ENCODE measurements around the gene OSCAR. TPM values are rescaled to one million over a fixed set of nuclear protein-coding genes. Genes with fewer than 3 reads are reported as not detected.
"Not testable (repeated sequence)": the region's sequence is repeated elsewhere in the genome, so short reads cannot be mapped to it uniquely, and the experiment has no call there.

OSCAR gene
- polyA plus RNA-seq, 10 donors = 0.11 to 0.54 (median 0.43) TPM

DNA sequence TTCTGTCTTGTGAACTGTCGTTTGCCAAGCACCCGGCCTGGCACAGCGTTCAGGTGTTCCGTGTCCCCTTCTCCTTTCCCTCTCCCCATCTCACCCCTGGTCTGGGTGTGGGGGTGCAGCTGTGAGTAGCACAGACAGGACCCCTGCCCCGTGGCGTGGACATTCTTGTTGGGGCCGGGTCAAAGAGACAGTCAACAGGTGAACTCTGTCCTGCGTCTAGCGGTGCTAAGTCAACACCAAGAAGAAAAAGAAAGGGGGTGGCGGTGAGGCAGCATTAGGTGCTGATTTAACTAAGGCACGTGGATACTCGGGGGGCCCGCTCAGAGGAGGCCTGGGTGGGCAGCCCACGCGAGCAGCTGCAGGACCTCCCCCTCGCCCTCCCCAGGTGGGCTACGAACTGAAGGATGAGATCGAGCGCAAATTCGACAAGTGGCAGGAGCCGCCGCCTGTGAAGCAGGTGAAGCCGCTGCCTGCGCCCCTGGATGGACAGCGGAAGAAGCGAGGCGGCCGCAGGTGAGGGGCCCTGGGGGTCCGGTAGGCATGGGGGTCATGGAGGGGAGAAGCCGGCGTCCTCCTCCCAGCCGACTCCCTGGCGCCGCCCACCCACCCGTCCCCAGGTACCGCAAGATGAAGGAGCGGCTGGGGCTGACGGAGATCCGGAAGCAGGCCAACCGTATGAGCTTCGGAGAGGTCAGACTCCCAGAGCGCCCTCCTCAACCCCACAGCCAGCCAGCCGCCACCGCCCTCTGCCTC lies 27.3 kb upstream of the OSCAR start:
- no peak for DNase-seq

DNA sequence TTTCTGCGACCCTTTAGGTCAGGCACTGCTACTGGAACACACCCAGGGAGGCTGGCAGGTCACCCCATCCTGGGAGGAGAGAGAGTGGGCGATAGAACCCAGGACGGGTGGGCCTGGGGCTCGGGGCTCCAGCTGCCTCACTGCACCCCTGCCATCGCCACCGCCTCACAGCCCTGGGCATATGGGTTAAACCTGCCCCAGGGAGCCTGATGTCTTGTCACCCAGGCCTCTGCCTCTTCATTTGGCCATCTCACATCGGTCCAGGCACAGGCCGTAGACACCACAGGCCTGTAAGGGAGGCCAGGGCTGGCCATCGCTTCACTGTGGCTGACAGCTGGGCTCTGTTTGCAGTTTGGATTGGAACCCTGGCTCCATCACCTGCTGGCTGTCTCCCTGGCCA lies 25.1 kb upstream of the OSCAR start:
- DNase-seq = no peak

DNA sequence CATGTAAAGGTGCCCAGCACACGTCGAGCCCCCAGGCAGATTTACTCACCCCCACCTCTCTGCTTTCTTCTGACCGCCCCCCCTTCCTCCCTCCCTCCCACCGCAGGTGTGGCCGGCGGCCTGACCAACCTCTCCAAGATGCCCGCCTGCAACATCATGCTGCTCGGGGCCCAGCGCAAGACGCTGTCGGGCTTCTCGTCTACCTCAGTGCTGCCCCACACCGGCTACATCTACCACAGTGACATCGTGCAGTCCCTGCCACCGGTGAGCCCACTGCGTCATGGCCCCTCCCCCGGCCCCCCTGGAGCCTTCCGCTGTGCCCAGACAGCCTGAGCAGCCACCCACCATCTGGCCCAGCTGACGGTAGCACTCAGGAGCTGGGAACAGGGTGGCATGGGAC lies 23.8 kb upstream of the OSCAR start:
- no peak for DNase-seq

DNA sequence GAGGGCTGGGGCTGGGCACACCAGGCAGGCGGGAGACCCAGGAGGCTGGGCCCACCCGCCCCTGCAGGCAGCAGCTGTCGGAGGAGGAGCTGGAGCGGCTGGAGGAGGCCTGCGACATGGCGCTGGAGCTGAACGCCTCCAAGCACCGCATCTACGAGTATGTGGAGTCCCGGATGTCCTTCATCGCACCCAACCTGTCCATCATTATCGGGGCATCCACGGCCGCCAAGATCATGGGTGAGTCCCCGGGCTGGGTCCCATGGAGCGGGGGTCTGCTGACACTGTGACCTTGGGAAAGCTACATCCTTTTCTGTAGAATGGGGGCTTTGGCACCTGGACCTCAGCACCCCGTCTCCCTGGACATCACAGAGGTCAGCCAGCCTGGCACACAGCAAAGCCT lies 23.1 kb upstream of the OSCAR start:
- DNase-seq = no peak

DNA sequence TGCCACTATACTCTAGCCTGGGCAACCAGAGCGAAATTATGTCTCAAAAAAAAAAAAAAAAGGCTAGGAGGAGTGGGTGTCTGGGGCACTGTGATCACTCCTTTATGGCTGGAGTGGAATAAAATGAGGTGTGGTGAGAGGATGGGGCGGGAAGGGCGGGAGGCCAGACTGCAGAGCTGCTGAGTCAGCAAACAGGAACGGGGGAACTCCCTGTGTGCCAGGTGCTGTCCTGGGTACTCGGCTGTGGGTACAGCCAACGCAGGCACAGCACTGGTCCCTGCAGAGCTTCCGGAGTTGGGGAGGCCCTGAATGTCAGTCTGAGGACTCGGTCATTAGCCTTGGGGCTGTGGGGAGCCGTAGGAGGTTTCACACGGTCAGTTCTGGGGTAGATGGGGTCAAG lies 20.7 kb upstream of the OSCAR start:
- no peak for DNase-seq

DNA sequence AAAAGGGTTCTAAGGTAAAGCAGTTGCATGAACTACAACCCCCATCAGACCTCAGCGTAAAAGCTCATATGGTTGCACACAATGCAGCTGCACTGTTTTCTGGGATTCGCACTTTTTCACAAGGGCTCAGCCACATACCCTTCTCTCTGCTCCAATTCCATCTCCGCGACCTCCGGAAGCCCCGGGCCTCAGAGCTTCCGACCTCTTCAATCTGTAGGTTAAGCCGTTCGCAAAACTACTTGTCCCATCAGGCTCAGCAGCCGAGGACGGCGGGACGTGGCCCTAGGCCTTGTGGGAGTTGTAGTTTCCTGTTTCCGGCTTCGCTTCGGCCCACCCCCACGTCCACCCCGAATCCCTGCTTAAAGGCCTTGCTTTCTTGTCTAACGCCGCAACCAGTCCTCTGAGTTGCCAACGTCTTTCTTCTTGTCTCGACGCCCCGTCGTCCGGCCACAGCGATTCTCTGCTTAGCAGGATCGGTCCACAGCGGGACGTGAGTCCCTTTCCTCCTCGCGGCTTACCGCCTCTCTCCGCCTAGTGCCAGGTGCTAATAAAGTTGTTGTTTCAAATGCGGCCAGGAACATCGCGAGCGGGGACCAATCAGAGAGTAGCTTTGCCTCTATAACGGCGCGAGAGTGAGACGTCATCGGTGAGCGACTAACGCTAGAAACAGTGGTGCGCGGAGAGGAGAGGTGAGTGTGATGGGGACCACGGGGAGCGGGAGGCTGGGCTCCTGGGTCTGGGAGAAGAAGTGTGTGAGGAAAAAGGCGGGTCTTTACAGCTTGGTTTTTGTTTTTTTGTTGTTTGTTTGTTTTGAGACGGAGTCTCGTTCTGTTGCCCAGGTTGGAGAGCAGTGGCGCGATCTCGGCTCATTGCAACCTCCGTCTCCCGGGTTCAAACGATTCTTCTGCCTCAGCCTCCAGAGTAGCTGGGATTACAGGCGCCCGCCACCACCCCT lies 14.8 kb upstream of the OSCAR start, which contains the start of the genes PRPF31 and TFPT:
TSS of gene PRPF31 (plus strand) at position 646 of the 955 bp plus-strand sequence. CDS start 2,525 bp downstream, outside the sequence.
TSS of gene TFPT (minus strand) at position 549 of the 955 bp plus-strand sequence. CDS start at position 161, 388 bp downstream.
- peak; percentile 98 to 100 (median 99) for DNase-seq

DNA sequence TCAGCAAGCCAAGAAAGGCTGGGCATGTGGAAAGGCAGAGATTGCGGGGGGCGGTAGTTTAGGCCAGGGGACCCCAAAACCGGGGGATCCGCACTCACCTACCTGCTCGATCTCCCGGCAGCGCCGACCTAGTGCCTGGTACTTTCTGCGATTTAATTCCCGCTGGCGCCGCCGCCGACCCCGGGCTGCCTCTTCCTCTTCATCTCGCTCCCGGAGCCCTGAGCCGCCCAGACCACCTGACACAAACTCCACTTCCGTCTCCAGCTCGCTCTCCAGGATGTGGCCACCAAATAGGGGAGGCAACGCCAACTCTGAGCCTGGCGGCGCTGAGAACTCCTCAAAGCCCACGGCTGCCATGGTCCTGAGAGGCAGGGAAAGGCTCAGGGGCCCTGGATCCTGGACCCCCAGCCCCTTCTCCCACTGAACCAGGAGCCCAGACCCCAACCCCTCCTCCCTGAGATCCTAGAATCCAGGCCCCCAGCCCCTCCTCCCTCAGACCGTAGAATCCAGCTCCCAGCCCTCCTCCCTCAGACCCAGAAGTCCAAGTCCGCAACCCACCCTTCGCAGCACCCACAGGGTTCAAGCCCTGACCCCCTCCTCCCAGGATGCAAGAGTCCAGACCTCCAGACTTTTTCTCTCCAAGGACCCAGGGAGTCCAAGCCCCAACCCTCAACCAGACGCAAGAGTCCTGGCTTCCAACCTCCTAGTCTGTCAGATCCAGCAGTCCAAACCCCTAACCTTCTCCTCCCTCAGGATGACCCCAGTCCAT lies 13.9 kb upstream of the OSCAR start:
- peak in 1 of 3 donors; percentile 29 for DNase-seq

DNA sequence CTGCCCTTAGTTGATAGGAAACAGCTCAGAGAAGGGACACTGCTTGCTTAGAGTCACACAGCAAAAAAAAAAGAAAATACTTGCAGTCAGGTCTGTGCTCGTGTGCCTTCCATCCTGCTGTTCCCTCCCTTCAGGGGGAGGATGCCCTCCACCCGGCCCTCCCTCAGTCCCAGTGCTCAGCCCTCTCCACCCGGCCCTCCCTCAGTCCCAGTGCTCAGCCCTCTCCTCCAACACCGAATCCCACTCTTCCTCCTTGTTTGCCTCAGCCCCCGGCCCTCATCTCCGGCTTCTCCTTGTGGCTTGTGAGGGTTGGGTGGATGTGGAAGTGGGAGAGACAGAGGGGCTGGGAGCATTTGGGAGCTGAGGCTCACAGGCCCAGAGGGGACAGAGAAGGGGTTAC lies 9.0 kb upstream of the OSCAR start:
- no peak for DNase-seq

DNA sequence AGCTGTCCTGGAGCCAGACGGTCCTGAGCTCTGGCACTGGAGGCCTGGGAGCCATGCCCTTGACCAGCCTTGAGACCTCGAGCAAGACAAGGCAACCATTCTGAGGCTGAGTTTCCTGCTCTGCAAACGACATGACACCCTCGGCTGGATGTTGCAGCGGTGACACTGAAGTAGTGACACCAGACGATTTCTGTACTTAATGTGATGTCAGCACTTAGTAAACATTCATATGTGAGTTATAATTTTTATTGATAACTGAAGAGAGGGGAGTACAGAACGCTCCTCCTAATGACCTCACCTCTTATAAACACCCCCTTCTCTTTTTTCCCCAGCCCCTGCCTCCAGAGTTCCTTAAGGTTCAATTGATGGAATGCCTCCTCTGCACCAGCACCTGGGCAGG lies 7.9 kb upstream of the OSCAR start:
- no peak for DNase-seq

DNA sequence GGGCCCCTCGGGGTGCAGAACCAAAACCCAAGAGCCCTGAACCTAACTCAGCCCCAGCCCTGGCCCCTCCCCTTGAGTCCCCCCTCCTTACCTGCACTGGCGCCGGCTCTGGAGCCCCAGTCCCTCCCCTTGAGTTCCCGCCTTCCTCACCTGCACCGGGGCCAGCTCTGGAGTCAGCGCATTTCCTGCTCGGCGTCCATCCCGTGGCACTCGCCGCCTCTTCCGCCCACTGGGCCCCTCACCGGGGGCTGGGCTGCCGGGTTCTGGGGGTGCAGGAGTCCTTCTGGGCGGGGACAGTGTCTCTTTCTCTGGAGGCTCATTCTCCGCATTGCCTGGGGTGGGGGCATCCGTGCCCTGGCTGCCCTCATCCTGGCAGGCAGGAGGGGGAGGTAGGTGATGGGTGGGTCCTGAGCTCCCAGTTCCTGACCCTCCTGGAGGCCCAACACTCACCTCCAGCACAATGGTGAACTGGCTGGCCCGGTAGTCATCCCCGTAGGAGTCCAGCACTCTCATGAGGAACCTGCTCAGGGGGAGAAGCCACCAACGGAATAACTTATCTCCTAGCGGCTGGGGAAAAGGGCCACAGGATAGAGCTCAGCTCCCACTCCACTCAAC lies 7.4 kb upstream of the OSCAR start:
- no peak for DNase-seq

DNA sequence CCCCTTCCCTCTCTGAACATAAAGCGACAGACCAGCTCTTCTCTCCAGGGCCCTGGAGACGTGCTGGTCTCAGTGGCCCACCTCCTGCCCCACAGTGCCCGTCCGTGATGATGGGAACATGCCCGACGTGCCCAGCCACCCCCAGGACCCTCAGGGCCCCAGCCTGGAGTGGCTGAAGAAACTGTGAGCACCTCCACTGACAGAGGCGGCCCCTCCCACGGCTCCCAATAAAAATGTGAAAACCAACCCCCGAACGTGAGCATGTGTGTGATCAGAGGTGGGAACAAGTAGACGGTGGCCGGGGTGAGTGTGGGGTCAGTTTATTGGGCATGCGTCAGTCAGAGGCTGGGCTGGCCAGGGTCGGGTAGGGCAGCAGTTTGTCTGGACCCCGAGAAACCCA lies 6.1 kb upstream of the OSCAR start:
- no peak for DNase-seq

DNA sequence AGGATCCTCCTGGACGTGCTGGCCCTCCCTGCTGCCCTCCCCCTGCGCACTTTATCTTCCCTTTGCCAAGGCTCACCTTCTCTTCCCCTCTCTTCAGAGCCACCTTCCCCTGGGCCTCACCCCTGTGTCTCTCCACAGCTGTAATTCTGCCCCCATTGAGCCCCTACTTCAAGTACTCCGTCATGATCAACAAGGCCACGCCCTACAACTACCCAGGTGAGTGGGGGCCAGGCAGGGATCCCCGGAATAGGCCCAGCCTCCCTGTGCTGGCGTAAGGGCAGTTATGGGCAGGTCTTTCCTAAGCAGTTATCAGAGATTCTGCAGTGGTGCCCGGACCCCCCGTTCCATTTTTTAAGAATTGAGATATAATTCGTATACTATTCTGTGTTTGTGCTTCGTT lies 5.2 kb upstream of the OSCAR start:
- DNase-seq = no peak

DNA sequence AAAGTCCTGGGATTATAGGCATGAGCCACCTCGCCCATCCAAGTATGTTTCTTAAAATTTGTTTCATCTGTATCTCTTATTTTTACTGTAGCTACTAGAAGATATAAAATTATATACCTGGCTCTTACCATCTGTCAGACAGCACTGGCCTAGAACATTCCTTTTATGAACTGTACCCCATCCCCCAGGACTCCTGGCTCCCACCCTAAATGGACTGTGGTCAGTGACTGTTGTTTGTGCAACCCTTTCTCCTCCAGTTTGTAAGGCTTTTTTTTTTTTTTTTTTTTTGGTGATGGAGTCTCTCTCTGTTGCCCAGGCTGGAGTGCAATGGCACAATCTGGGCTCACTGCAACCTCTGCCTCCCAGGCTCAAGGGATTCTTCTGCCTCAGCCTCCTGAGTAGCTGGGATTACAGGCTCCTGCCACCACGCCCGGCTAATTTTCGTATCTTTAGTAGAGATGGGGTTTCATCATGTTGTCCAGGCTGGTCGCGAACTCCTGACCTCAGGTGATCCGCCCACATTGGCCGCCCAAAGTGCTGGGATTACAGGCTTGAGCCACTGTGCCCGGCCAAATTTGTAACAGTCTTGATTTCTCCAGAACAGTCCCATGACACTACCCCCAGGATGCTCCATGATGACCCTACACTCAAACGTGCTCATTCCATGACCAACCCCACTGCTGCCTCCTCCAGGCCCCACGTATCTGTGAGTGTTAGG lies 4.6 kb upstream of the OSCAR start:
- DNase-seq = no peak

DNA sequence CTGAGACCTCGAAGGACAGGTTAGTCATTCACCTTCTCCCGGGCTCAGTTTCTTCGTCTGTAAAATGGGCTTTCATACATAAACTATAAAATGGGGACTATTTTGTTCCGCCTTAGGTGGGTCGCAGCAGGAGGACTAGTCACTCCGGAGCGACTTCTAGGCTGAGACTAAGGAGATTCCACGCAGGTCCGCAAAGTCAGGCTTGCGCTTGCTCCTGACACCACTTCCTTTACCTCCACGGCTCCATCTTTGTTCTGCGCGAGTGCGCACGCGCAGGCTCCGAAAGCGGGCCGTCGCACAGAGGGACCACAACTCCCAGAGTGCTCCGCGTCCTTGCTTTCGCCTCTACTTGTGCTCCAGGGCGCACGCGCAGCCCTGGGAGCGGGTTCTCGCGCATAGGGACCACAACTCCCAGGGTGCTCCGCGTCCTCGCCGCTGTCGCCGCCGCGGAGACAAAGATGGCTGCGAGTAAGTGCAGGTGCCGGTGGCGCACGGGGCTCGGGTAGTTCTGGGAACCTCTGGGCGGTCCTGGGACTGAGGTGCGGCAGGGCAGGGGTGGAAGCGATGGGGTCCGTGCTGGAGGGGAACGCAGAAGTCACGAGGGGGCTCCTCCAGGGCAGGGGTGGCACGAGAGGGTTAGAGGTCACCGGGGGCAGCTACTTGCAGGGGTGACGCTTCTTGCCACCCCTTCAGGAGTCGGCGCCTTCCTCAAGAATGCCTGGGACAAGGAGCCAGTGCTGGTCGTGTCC lies 2.0 kb upstream of the OSCAR start, which contains the start of gene NDUFA3:
TSS of gene NDUFA3 (plus strand) at position 435 of the 749 bp plus-strand sequence. CDS start at position 459, 24 bp downstream.
- DNase-seq = peak; percentile 99 to 100 (median 100)

DNA sequence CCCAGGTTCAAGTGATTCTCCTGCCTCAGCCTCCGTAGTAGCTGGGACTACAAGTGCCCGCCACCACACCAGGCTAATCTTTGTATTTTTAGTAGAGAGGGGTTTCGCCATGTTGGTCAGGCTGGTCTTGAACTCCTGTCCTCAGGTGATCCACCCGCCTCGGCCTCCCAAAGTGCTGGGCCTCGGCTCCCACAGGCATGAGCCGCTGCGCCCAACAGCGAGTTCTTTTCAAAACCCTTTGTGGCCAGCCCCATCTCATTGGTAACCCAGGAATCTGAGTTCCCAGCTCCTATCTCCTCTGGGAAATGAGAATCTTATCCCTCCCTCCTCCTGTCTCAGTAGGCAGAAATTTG lies 724 bp downstream of the OSCAR start:
- DNase-seq = not testable (repeated sequence)

DNA sequence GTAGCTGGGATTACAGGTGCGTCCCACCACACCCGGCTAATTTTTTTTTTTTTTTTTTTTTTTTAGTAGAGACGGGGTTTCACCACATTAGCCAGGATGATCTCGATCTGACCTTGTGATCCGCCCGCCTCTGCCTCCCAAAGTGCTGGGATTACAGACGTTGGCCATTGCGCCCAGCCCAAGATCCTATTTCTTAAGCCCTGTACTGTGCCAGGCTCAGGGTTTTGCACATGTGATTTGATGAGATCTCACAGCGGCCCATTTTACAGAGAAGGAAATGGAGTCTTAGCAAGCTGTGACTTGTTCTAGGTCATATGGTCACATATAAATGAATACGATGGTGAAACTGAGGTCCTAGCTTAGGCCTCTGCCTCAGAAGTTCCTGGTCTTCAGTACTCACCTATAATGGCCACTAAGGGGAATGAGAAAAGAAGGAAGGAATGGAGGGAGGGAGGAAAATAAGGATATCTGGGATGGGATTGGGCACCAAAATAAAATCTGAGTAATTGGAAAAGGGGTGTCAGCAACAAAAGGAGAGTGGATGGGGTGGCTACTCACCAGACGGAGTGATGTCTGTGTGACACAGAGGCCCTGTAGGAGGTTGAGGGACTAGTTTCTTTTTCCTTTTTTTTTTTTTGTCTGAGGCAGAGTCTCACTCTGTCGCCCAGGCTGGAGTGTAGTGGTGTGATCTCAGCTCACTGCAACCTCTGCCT lies 1.3 kb downstream of the OSCAR start:
- DNase-seq = no peak

DNA sequence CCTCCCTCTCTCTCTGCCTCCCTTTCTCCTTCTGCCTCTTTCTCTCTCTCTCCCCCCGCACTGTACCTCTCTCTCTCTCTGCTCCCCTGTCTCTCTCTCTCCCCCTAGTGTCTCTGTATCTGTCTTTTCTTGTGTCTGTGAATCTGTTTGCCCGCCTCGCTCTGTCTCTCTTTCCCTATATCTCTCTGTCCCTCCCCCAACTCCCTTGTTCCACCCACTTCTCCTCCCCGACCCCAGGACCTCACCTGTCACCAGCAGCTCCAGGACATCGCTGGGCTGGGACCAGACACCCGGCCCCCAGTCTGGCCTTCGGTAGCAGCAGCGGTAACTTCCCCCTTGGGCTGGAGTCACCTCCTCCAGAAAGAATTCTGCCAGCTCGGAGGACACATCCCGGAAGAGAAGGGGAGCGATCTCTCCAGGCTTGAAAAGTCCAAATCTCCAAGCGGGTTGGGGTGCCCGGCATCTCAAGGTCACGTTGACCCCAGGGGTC lies 3.9 kb downstream of the OSCAR start:
- peak in 1 of 3 donors; percentile 39 for DNase-seq

DNA sequence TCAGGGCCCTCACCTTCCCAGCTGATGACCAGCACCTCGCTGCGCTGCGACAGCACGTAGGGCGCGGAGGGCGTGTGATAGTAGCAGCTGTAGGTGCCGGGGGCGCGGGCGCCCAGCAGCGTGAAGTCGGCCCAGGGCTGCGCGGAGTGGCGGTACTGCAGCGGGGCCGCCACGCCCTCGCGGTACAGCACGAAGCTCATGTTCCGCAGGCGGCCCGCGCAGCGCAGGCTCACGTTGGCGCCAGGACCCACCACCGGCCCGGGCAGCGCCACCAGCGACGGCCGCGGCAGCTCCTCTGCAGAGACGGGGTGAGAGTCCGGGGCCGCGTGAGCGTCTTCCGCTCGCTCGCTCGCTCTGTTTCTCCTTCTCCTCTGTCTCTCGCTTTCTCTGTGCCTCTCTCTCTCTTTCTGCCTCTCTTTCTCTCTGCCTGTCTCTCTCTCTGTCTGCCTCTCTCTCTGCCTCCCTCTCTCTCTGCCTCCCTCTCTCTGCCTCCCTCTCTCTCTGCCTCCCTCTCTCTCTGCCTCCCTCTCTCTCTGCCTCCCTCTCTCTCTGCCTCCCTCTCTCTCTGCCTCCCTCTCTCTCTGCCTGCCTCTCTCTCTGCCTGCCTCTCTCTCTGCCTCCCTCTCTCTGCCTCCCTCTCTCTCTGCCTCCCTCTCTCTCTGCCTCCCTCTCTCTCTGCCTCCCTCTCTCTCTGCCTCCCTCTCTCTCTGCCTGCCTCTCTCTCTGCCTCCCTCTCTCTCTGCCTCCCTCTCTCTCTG lies 4.6 kb downstream of the OSCAR start:
- peak in 1 of 3 donors; percentile 55 for DNase-seq

All from muscle of back (tissue), 11 donors.